Bronchial epithelial cell (primary cell): ENCODE results near the gene FJX1. TPM values are rescaled to one million over a fixed set of nuclear protein-coding genes. Genes with fewer than 3 reads are reported as not detected.

ENCODE experiments used
- DNase-seq: peaks from one replicate; pipeline ENCODE4 v3.0.0-alpha.2; 2010; ENCODE audit warnings: low read depth
- FAIRE-seq: peaks from 2 replicates; lab custom pipeline; 2011; peaks lifted over from hg19 to GRCh38; lab: Jason Lieb, UNC
- H3K27me3 ChIP-seq: 2 replicates; pipeline ENCODE4 v1.5.1; 2011; ENCODE audit warnings: low read length; ENCODE audit not compliant: control insufficient read depth, insufficient read depth
- H3K36me3 ChIP-seq: 2 replicates; pipeline ENCODE4 v1.5.1; 2011; ENCODE audit warnings: low read length; ENCODE audit not compliant: control insufficient read depth, insufficient read depth
- H3K4me3 ChIP-seq: 2 replicates; pipeline ENCODE4 v1.5.1; 2011; ENCODE audit warnings: mild to moderate bottlenecking, low read depth, low read length, control low read depth
- CTCF ChIP-seq: IDR thresholded peaks from 2 replicates; pipeline ENCODE4 v1.5.1; 2011; ENCODE audit warnings: mild to moderate bottlenecking, moderate library complexity, low read length, control low read depth, inconsistent platforms; ENCODE audit not compliant: insufficient read depth, severe bottlenecking
- total RNA-seq: library from RNA; depleted of rRNA; stranded (reverse); fragments of >200 nt; gene quantifications from 2 replicates; pipeline ENCODE4 v1.2.1, GENCODE V29; 2014

The FJX1 gene
- total RNA-seq, 1 donor from 2014 or later, result 24.7 TPM

GRCh38 chr11:35626501-35626900, 8.2 kb downstream of the FJX1 start:
- Histone ChIP-seq H3K36me3 (no peaks in the 10 kb centered on the region), H3K4me3 (no peak overlapping the region), H3K27me3 (no peaks in the 10 kb centered on the region)
- no peak for TF ChIP-seq CTCF
- no peak for FAIRE-seq
- DNase-seq, result no peak

GRCh38 chr11:35629511-35629910, 11.3 kb downstream of the FJX1 start:
- Histone ChIP-seq H3K27me3 (no peaks in the 10 kb centered on the region), H3K4me3 (no peak overlapping the region), H3K36me3 (no peaks in the 10 kb centered on the region)
- no peak for TF ChIP-seq CTCF
- no peak for FAIRE-seq
- DNase-seq, result no peak

GRCh38 chr11:35629914-35630313, 11.7 kb downstream of the FJX1 start:
- Histone ChIP-seq H3K36me3 (no peaks in the 10 kb centered on the region), H3K27me3 (no peaks in the 10 kb centered on the region), H3K4me3 (no peak overlapping the region)
- DNase-seq (peak; percentile 99), FAIRE-seq (no peak)
- TF ChIP-seq CTCF, result no peak

- H3K4me3 ChIP-seq, result no peak overlapping the region
- DNase-seq (no peak), FAIRE-seq (no peak)
- H3K27me3 ChIP-seq, result no peaks in the 10 kb centered on the region
- no peak for TF ChIP-seq CTCF
- no peaks in the 10 kb centered on the region for H3K36me3 ChIP-seq
Measured at GRCh38 chr11:35631891-35632290, 13.6 kb downstream of the FJX1 start.

- FAIRE-seq (no peak), DNase-seq (no peak)
- no peaks in the 10 kb centered on the region for H3K36me3 ChIP-seq
- H3K4me3 ChIP-seq, result no peak overlapping the region
- no peaks in the 10 kb centered on the region for H3K27me3 ChIP-seq
- no peak for TF ChIP-seq CTCF
Measured at GRCh38 chr11:35632301-35632700, 14.0 kb downstream of the FJX1 start.

GRCh38 chr11:35633827-35634423, 15.7 kb downstream of the FJX1 start:
- H3K36me3 ChIP-seq, result no peaks in the 10 kb centered on the region
- TF ChIP-seq CTCF, result no peak
- H3K4me3 ChIP-seq, result no peak overlapping the region
- no peaks in the 10 kb centered on the region for H3K27me3 ChIP-seq
- no peak for DNase-seq
- FAIRE-seq, result no peak
